Ovary (tissue), 9 donors: Measurements from ENCODE around the gene PACSIN3. TPM values are rescaled to one million over a fixed set of nuclear protein-coding genes. Genes with fewer than 3 reads are reported as not detected.

Source experiments
- DNase-seq, 5 donors: peaks; one replicate each; pipeline ENCODE4 v3.0.0-alpha.2; 2019 to 2020
- H3K27ac ChIP-seq, 2 donors: fragments of 200-600 bp; one replicate each; pipeline versions ENCODE4 v1.5.1 to v1.8.0; 2019 to 2022
- H3K27me3 ChIP-seq: fragments of 200-600 bp; one replicate; pipeline ENCODE4 v1.8.0; 2022
- H3K36me3 ChIP-seq: fragments of 200-600 bp; sonication (generic); one replicate; pipeline ENCODE4 v1.5.1; 2019
- H3K4me1 ChIP-seq: one replicate; pipeline ENCODE4 v1.8.1; 2013; ENCODE audit warnings: mild to moderate bottlenecking, moderate library complexity; ENCODE audit not compliant: insufficient read depth
- H3K4me3 ChIP-seq: fragments of 200-600 bp; sonication (generic); one replicate; pipeline ENCODE4 v1.5.1; 2017
- H3K9me3 ChIP-seq, 2 donors: fragments of 200-600 bp in 1 of 2; sonication (generic) in 1 of 2; one replicate each; pipeline versions ENCODE4 v1.5.1 to v1.8.1; 2013 to 2019; ENCODE audit warnings: mild to moderate bottlenecking in 1 of 2, moderate library complexity in 1 of 2
- EP300 ChIP-seq: sonication (generic); formaldehyde crosslinking; IDR thresholded peaks from one replicate; pipeline ENCODE4 v1.6.1; 2017; ENCODE audit warnings: antibody characterized with exemption
- POLR2A ChIP-seq: fragments of 450-650 bp; IDR thresholded peaks from one replicate; pipeline ENCODE4 v1.6.1; 2017; ENCODE audit warnings: antibody characterized with exemption, mild to moderate bottlenecking, moderate library complexity
- WGBS, 3 donors: extraction: QIAGEN DNeasy Blood & Tissue Kit in 1 of 3; methylation state at CpG; one replicate each; pipeline versions ENCODE4 v1.1.5 to v1.1.7; 2013 to 2017; 5-methylcytosine and 5-hydroxymethylcytosine counted together
- intact Hi-C, 4 donors: fragments of 100-400 bp; cut with DNase I; formaldehyde crosslinking; loops; one replicate each; pipeline versions ENCODE4 v1.11.0 to v1.15.1; 2022 to 2023
- polyA plus RNA-seq, 2 donors: library from polyadenylated mRNA; stranded (reverse); fragments of 200-250 nt in 1 of 2; fragments of 350-450 nt in 1 of 2; fragmentation: Illumina TruSeq in 1 of 2; extraction: RNeasy Lipid Tissue Mini Kit (QIAGEN cat#74804) in 1 of 2; gene quantifications; one replicate each; pipeline ENCODE4 v1.2.3, GENCODE V29; 2013 to 2014
- total RNA-seq, 7 donors: library from RNA; depleted of rRNA in 2 of 7; stranded (reverse); fragments of >200 nt in 2 of 7; fragmentation: NEBNext Ultra II Directional in 3 of 7; extraction: Animal tissue kit (Norgen Biotek cat#: 25700) in 3 of 7; gene quantifications; one replicate each; pipeline versions ENCODE4 v1.1.0 to v1.2.4, GENCODE V29; 2016 to 2023
- TF ChIP-seq, protein P1 (sequence below), 3 donors: fragments of 450-650 bp in 2 of 3; fragments of 200-600 bp in 1 of 3; IDR thresholded peaks; one replicate each; pipeline versions ENCODE4 v1.5.1 to v1.8.0; 2016 to 2022; ENCODE audit warnings: antibody characterized with exemption in 3 of 3, mild to moderate bottlenecking in 1 of 3
- donor health status: DM: no; HTN: no; CAD: no; lungs with moderate emphysema.
- donor health status: DM: no; HTN: no; CAD: no.
- donor health status: Bipolar disorder and iron deficiency.
- donor health status: DM: yes; HTN: yes; CAD: no.
- donor health status: DM: no; HTN: no; CAD: no.
- donor health status: DM: yes; HTN: yes; CAD: no.

The PACSIN3 gene
- total and polyA plus RNA-seq, 9 donors: 2.9 to 69.8 (median 38.8) TPM

DNA sequence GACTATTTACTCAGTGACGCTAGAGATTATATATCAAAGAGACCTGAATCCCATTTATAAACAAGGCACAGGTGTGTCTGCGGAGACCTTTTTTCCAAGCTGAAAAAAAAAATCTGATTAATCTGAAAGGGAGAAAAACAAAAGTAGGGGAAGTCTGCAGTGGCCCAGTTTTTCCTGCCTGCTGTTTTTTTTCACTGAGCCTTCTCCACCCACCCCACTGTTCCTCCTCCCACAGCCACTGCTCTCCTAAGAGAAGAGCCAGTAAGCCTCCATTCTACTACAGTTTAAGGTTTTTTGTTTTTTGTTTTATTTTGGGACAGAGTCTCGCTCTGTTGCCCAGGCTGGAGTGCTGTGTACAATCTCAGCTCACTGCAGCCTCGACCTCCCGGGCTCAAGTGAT is 28.0 kb downstream of the PACSIN3 start:
- DNase-seq: no peak
- no peaks in the 10 kb centered on the region for H3K27me3 ChIP-seq
- no peak overlapping the region for H3K4me3 ChIP-seq
- H3K36me3 ChIP-seq: no peaks in the 10 kb centered on the region
- no peak overlapping the region for H3K27ac ChIP-seq
- no peaks in the 10 kb centered on the region for H3K9me3 ChIP-seq
- peaks cover 3% of the 10 kb centered on the region for H3K4me1 ChIP-seq
- WGBS, 3 donors: 77 to 83% (median 82%) methylated on average over 5 of the region's 5 CpGs
- TF ChIP-seq EP300: no peak
- no peak for TF ChIP-seq POLR2A
- TF ChIP-seq, protein P1, sequence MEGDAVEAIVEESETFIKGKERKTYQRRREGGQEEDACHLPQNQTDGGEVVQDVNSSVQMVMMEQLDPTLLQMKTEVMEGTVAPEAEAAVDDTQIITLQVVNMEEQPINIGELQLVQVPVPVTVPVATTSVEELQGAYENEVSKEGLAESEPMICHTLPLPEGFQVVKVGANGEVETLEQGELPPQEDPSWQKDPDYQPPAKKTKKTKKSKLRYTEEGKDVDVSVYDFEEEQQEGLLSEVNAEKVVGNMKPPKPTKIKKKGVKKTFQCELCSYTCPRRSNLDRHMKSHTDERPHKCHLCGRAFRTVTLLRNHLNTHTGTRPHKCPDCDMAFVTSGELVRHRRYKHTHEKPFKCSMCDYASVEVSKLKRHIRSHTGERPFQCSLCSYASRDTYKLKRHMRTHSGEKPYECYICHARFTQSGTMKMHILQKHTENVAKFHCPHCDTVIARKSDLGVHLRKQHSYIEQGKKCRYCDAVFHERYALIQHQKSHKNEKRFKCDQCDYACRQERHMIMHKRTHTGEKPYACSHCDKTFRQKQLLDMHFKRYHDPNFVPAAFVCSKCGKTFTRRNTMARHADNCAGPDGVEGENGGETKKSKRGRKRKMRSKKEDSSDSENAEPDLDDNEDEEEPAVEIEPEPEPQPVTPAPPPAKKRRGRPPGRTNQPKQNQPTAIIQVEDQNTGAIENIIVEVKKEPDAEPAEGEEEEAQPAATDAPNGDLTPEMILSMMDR (IDR thresholded peaks at IDR 0.05): no peak
- intact Hi-C loops: loop anchor here in 1 of 4 donors (5.0 kb wide), 1 partner anchor 271 kb away; no protein-coding TSS in a partner anchor

DNA sequence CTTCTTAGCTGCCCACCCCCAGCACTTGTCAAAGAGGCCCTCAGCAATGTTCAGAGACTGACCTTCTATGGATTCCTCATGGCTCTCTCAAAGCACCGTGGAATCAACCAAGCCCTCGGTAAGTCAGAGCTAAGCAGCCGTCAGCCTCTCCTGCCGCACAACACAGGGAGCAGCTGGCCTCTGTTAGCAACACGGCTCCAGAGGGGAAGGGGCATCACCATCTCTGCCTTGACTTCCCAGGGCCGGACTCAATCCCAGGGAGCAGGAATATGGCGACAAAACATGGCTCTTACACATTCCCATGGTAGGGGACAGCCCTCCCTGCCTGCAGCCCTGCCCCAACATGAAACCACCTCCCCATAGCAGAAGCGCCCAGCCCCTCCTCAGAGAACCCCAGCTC is 28.4 kb downstream of the PACSIN3 start:
- no peak for DNase-seq
- no peaks in the 10 kb centered on the region for H3K27me3 ChIP-seq
- TF ChIP-seq EP300 (no peak), POLR2A (no peak)
- TF ChIP-seq, protein P1 (IDR thresholded peaks at IDR 0.05): no peak
- no peaks in the 10 kb centered on the region for H3K36me3 ChIP-seq
- intact Hi-C loops: loop anchor here in 1 of 4 donors (5.0 kb wide), 1 partner anchor 271 kb away; no protein-coding TSS in a partner anchor
- H3K4me3 ChIP-seq: no peak overlapping the region
- peaks cover 6% of the 10 kb centered on the region for H3K4me1 ChIP-seq
- 81 to 85% (median 84%) methylated on average over 8 of the region's 8 CpGs for WGBS, 3 donors
- no peaks in the 10 kb centered on the region for H3K9me3 ChIP-seq
- H3K27ac ChIP-seq: no peak overlapping the region

DNA sequence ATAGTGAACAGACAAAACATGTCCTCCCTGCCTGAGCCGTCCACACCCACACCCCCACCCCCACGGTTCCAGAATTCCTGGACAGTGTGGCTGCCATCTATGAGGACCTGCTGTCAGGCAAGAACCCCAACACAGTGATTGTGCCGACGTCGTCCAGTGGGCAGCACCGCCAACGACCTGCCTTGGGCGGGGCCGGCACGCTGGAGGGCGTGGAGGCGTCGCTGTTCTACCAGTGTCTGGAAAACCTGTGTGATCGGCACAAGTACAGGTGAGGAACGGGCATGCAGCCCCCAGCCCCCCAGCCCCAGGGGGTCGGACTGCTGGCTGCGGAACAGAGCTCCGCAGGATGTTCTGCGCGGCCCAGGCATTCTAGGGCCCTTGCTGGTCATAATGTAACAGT is 29.3 kb downstream of the PACSIN3 start:
- WGBS, 3 donors: 81 to 85% (median 84%) methylated on average over 15 to 20 of the region's 20 CpGs
- Histone ChIP-seq H3K27me3 (no peaks in the 10 kb centered on the region), H3K9me3 (no peaks in the 10 kb centered on the region), H3K36me3 (no peaks in the 10 kb centered on the region), H3K27ac (no peak overlapping the region), H3K4me3 (no peak overlapping the region), H3K4me1 (peaks cover 3% of the 10 kb centered on the region)
- intact Hi-C loops: loop anchor here in 1 of 4 donors (5.0 kb wide), 1 partner anchor 270 kb away; no protein-coding TSS in a partner anchor
- TF ChIP-seq, protein P1 (IDR thresholded peaks at IDR 0.05): no peak
- TF ChIP-seq EP300: no peak
- TF ChIP-seq POLR2A: no peak
- DNase-seq: peak in 1 of 5 donors; percentile 34

DNA sequence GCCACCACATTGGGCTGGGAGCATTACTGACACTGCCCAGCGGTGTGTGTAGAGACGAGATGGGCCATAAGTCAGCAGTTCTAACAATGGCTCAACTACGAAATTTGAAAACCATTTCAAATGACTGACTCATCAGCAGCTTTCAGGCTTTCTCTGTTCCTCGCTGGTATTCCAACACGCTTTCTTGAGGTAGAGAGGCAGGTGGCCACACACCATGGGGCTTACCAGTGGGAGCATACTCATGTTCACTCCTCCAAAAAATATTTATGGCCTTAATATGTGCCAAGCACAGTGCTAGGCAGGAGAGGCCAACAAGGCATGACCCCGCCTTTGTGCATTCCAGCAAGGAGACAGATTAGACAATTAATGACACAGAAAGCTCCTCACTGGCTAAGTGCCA is 29.9 kb downstream of the PACSIN3 start:
- DNase-seq: peak in 1 of 5 donors; percentile 14
- 86 to 95% (median 91%) methylated on average over 6 of the region's 6 CpGs for WGBS, 3 donors
- intact Hi-C loops: loop anchor here in 1 of 4 donors (5.0 kb wide), 1 partner anchor 269 kb away; no protein-coding TSS in a partner anchor
- Histone ChIP-seq H3K4me3 (no peak overlapping the region), H3K9me3 (no peaks in the 10 kb centered on the region), H3K36me3 (no peaks in the 10 kb centered on the region), H3K4me1 (peaks cover 3% of the 10 kb centered on the region), H3K27me3 (no peaks in the 10 kb centered on the region), H3K27ac (no peak overlapping the region)
- TF ChIP-seq EP300 (no peak), POLR2A (no peak)
- TF ChIP-seq, protein P1 (IDR thresholded peaks at IDR 0.05): no peak
